Suprapubic skin (tissue), 4 donors: Measurements from ENCODE around the gene DSP. TPM values are rescaled to one million over a fixed set of nuclear protein-coding genes. Genes with fewer than 3 reads are reported as not detected.
A peak's percentile ranks its signal among the peaks of the same experiment; 100 is the strongest.

Experiments used
- DNase-seq, 2 donors: peaks; one replicate each; pipeline ENCODE4 v3.0.0-alpha.2; 2019; ENCODE audit warnings: low spot score in 2 of 2
- H3K27ac ChIP-seq: fragments of 200-600 bp; sonication (generic); one replicate; pipeline ENCODE4 v1.5.1; 2019
- H3K27me3 ChIP-seq: fragments of 200-600 bp; sonication (generic); one replicate; pipeline ENCODE4 v1.5.1; 2019
- H3K36me3 ChIP-seq: fragments of 200-600 bp; sonication (generic); one replicate; pipeline ENCODE4 v1.5.1; 2019
- H3K4me1 ChIP-seq: fragments of 200-600 bp; sonication (generic); one replicate; pipeline ENCODE4 v1.5.1; 2019
- H3K4me3 ChIP-seq: fragments of 200-600 bp; sonication (generic); one replicate; pipeline ENCODE4 v1.5.1; 2019; ENCODE audit warnings: mild to moderate bottlenecking
- H3K9me3 ChIP-seq: fragments of 200-600 bp; sonication (generic); one replicate; pipeline ENCODE4 v1.5.1; 2019
- EP300 ChIP-seq: sonication (generic); formaldehyde crosslinking; IDR thresholded peaks from one replicate; pipeline ENCODE4 v1.6.1; 2017; ENCODE audit warnings: antibody characterized with exemption
- POLR2A ChIP-seq, 2 donors: fragments of 450-650 bp; IDR thresholded peaks; one replicate each; pipeline ENCODE4 v1.6.1; 2017; ENCODE audit warnings: antibody characterized with exemption in 2 of 2, mild to moderate bottlenecking in 2 of 2, moderate library complexity in 2 of 2
- POLR2AphosphoS5 ChIP-seq, 3 donors: sonication (generic); formaldehyde crosslinking; IDR thresholded peaks; one replicate each; pipeline ENCODE4 v1.6.1; 2017; ENCODE audit warnings: antibody characterized with exemption in 3 of 3
- WGBS: methylation state at CpG from one replicate; pipeline ENCODE4 v1.1.5; 2018; 5-methylcytosine and 5-hydroxymethylcytosine counted together
- total RNA-seq, 4 donors: library from RNA; depleted of rRNA; stranded (reverse); fragments of >200 nt; gene quantifications; one replicate each; pipeline ENCODE4 v1.1.0, GENCODE V29; 2016
- TF ChIP-seq, protein P1 (sequence below), 2 donors: fragments of 200-600 bp in 1 of 2; fragments of 450-650 bp in 1 of 2; sonication (generic) in 1 of 2; IDR thresholded peaks; one replicate each; pipeline ENCODE4 v1.5.1; 2016 to 2019; ENCODE audit warnings: antibody characterized with exemption in 2 of 2, mild to moderate bottlenecking in 1 of 2, moderate library complexity in 1 of 2

The DSP gene
- total RNA-seq, 4 donors from 2014 or later = 1,704 to 2,508 (median 2,195) TPM

DNA sequence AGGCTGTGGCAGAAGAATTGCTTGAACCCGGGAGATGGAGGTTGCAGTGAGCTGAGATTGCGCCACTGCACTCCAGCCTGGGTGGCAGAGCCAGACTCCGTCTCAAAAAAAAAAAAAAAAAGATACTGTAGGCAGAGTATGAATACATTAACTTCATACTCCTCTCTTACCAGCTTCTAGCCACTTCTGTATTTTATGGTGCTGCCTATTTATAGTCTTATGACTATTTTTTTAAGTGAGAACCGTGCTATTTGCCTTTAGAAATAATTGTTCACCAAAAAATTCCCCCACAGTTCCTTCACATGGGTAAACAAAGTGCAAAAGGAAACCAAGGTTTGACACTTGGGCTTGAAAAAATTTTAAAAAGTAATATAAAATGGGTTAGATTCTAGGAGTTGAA, 47.0 kb downstream of the DSP start:
- Histone ChIP-seq H3K4me1 (peaks cover 31% of the 10 kb centered on the region), H3K27me3 (no peaks in the 10 kb centered on the region), H3K36me3 (peaks cover 5% of the 10 kb centered on the region), H3K9me3 (no peaks in the 10 kb centered on the region), H3K27ac (no peak overlapping the region), H3K4me3 (no peak overlapping the region)
- 48% methylated on average over 4 of the region's 4 CpGs for WGBS
- TF ChIP-seq POLR2AphosphoS5 (IDR thresholded peaks at IDR 0.05) = no peak
- no peak for TF ChIP-seq EP300
- no peak for TF ChIP-seq POLR2A (IDR thresholded peaks at IDR 0.05)
- TF ChIP-seq, protein P1, sequence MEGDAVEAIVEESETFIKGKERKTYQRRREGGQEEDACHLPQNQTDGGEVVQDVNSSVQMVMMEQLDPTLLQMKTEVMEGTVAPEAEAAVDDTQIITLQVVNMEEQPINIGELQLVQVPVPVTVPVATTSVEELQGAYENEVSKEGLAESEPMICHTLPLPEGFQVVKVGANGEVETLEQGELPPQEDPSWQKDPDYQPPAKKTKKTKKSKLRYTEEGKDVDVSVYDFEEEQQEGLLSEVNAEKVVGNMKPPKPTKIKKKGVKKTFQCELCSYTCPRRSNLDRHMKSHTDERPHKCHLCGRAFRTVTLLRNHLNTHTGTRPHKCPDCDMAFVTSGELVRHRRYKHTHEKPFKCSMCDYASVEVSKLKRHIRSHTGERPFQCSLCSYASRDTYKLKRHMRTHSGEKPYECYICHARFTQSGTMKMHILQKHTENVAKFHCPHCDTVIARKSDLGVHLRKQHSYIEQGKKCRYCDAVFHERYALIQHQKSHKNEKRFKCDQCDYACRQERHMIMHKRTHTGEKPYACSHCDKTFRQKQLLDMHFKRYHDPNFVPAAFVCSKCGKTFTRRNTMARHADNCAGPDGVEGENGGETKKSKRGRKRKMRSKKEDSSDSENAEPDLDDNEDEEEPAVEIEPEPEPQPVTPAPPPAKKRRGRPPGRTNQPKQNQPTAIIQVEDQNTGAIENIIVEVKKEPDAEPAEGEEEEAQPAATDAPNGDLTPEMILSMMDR (IDR thresholded peaks at IDR 0.05) = no peak
- no peak for DNase-seq

DNA sequence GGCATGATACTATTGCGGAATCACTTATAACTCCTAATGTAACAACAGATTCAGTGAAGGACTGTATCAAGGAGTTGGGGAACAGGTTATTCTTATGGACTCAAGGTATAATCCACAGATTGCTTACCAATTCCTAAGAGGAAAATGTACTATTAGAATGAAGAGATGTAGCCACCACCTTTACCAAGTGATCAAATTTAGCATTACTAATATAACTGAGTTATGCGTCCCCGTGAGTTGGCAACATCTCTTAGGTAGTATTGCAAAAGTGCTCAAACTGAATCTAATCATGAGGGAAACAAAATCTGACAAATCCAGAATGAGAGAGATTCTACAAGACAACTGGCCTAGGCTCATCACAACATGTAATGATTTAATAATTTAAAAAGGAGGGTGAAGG, 47.8 kb downstream of the DSP start:
- Histone ChIP-seq H3K9me3 (no peaks in the 10 kb centered on the region), H3K27me3 (no peaks in the 10 kb centered on the region), H3K4me1 (peaks cover 31% of the 10 kb centered on the region), H3K4me3 (peak overlapping the region; percentile 69), H3K27ac (no peak overlapping the region), H3K36me3 (no peaks in the 10 kb centered on the region)
- no peak for TF ChIP-seq POLR2A (IDR thresholded peaks at IDR 0.05)
- TF ChIP-seq, protein P1 (IDR thresholded peaks at IDR 0.05) = no peak
- 55% methylated on average over 3 of the region's 3 CpGs for WGBS
- no peak for DNase-seq

DNA sequence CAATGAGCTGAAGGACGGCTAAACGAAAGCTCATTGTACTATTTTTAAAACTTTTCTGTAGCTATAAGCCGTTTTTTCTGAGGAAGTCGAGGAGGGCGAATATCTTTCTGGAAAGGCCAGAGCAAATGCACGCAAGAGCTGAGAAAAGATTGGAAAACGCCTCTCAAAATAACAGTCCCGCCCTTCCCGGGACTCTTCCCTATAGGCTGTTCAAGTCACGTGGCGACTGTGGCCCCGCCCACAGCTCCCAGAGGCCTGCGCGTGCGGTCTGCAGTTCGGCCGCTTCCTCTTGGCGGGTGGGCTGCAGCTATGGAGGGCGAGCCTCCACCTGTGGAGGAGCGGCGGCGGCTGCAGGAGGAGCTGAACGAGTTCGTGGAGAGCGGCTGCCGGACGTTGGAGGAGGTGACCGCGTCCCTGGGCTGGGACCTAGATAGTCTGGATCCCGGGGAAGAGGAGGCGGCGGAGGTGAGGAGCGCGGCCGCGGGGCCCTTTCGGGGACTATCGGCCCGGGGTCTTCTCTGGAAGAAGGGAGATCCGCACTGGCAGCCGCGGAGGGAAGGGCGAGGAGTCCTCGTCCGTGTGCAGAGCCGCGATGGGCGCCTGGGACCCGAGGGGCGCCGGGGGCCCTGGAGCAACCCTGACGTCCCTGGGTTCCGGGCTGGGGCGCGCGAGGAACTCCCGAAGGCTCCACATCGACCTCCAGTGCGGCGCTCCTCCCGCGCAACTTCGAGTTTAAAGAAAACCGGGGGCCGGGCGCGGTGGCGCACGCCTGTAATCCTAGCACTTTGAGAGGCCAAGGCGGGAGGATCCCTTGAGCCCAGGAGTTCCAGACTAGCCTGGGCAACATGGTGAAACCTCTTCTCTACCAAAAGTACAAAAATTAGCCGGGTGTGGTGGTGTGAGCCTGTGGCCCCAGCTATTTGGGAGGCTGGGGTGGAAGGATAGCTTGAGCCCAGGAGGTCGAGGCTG, 48.8 kb downstream of the DSP start, which contains the start of gene SNRNP48:
Gene SNRNP48, plus strand, starts transcription at position 250 of the 969 bp plus-strand sequence. Its CDS starts 60 bp downstream, at position 310.
- TF ChIP-seq POLR2AphosphoS5 (IDR thresholded peaks at IDR 0.05) = peak in 2 of 3 donors; percentile 67 to 88
- no peak for TF ChIP-seq EP300
- TF ChIP-seq POLR2A (IDR thresholded peaks at IDR 0.05) = peak; percentile 41 to 44
- peak; percentile 96 to 98 for DNase-seq
- Histone ChIP-seq H3K4me3 (peak within 1 kb of the TSS; percentile 69), H3K4me1 (peaks cover 31% of the 10 kb centered on the region), H3K9me3 (no peaks in the 10 kb centered on the region), H3K27ac (peak within 1 kb of the TSS; percentile 42), H3K36me3 (peaks cover 9% of the 10 kb centered on the region), H3K27me3 (no peaks in the 10 kb centered on the region)
- under 1% methylated on average over 39 of the region's 72 CpGs for WGBS

DNA sequence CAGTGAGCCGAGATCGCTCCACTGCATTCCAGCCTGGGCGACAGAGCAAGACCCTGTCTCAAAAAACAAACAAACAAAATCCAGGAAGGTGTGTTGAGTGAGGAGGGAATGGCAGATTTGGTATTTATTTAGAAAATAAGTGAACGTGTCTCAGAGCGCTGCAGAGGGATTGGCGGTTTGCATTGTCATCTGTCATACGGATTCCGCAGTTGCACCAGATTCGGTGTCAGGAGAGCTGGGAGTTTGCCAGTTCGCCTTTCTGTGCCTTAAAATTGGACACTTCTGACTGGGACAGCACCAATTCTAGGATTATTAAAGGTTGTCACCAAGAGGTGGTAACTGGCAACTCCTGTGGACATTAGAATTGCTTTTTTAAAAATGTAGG, 49.4 kb downstream of the DSP start:
- H3K27ac ChIP-seq = no peak overlapping the region
- peaks cover 16% of the 10 kb centered on the region for H3K36me3 ChIP-seq
- H3K4me3 ChIP-seq = peak overlapping the region; percentile 69
- no peaks in the 10 kb centered on the region for H3K9me3 ChIP-seq
- WGBS = 25% methylated on average over 10 of the region's 10 CpGs
- TF ChIP-seq POLR2AphosphoS5 (IDR thresholded peaks at IDR 0.05) (no peak), POLR2A (IDR thresholded peaks at IDR 0.05) (no peak)
- H3K27me3 ChIP-seq = no peaks in the 10 kb centered on the region
- H3K4me1 ChIP-seq = peaks cover 31% of the 10 kb centered on the region
- DNase-seq = no peak

DNA sequence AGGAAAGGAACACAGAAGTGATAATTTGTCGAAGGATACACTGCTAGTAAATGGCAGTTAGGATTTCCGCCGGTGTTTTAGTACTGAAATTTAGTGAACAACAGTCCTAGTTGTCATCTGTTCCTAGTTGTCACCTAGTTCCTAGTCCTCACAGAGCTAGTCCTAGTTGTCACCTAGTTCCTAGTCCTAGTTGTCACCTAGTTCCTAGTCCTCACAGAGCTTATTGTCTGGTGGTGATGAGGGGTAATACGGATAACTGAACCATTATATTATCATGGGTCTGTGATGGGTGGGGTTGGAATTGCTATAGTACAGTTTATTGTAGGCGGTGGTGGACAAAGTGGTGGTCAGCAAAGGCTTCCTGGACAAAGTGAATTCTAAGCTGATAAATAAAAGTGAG, 50.3 kb downstream of the DSP start:
- Histone ChIP-seq H3K9me3 (no peaks in the 10 kb centered on the region), H3K4me3 (no peak overlapping the region), H3K4me1 (peaks cover 31% of the 10 kb centered on the region), H3K27me3 (no peaks in the 10 kb centered on the region), H3K27ac (no peak overlapping the region), H3K36me3 (peaks cover 24% of the 10 kb centered on the region)
- DNase-seq = no peak
- TF ChIP-seq, protein P1 (IDR thresholded peaks at IDR 0.05) = no peak
- TF ChIP-seq POLR2A (IDR thresholded peaks at IDR 0.05) = no peak
- TF ChIP-seq EP300 = no peak
- no peak for TF ChIP-seq POLR2AphosphoS5 (IDR thresholded peaks at IDR 0.05)
- WGBS = 88% methylated on average over 5 of the region's 5 CpGs

DNA sequence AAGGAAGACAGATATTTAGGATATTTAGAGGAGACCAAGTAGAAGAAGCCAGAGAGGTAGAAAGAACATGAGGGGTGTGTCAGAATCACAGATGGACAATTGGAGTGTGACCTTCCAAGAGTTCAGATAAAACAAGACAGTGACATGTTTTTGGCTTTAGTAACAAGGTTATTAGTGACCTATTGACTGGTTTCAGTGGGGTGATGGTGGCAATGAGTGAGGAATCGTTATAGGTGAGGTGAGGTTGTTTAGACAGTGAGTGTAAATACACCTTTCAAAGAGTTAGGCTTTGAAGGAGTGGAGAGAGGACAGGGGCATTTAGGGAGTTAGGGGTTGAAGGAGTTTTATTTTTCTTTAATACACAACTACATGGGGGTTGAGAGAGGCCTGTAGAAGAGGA, 51.8 kb downstream of the DSP start:
- TF ChIP-seq POLR2A (IDR thresholded peaks at IDR 0.05) (no peak), EP300 (no peak), POLR2AphosphoS5 (IDR thresholded peaks at IDR 0.05) (no peak)
- TF ChIP-seq, protein P1 (IDR thresholded peaks at IDR 0.05) = no peak

More for the DNA sequence above, 51.8 kb downstream of the DSP start:
- no peak for DNase-seq
- peaks cover 30% of the 10 kb centered on the region for H3K36me3 ChIP-seq
- no peak overlapping the region for H3K4me3 ChIP-seq
- H3K4me1 ChIP-seq = peaks cover 31% of the 10 kb centered on the region
- no peaks in the 10 kb centered on the region for H3K27me3 ChIP-seq
- no peak overlapping the region for H3K27ac ChIP-seq
- H3K9me3 ChIP-seq = no peaks in the 10 kb centered on the region
- WGBS = 91% methylated on average over 1 of the region's 1 CpG
